Esophagus (tissue), 2 donors: ENCODE measurements around the gene ZNF366. TPM values are rescaled to one million over a fixed set of nuclear protein-coding genes. Genes with fewer than 3 reads are reported as not detected.

Source experiments
- H3K27ac ChIP-seq, 2 donors: one replicate each; pipeline ENCODE4 v1.5.1; 2013; ENCODE audit warnings: low read depth in 2 of 2, mild to moderate bottlenecking in 2 of 2, inconsistent platforms in 1 of 2, low read length in 1 of 2, moderate library complexity in 1 of 2
- H3K27me3 ChIP-seq, 2 donors: one replicate each; pipeline ENCODE4 v1.6.1; 2013; ENCODE audit warnings: low read length in 2 of 2, control low read depth in 1 of 2, mild to moderate bottlenecking in 1 of 2; ENCODE audit not compliant: insufficient read depth in 2 of 2, control insufficient read depth in 1 of 2
- H3K36me3 ChIP-seq, 2 donors: one replicate each; pipeline ENCODE4 v1.6.1; 2013; ENCODE audit warnings: low read length in 1 of 2; ENCODE audit not compliant: control insufficient read depth in 2 of 2, insufficient read depth in 2 of 2
- H3K4me1 ChIP-seq, 2 donors: one replicate each; pipeline ENCODE4 v1.6.1; 2013; ENCODE audit warnings: low read length in 1 of 2; ENCODE audit not compliant: control insufficient read depth in 2 of 2, insufficient read depth in 2 of 2
- H3K4me3 ChIP-seq, 2 donors: one replicate each; pipeline ENCODE4 v1.5.1; 2013; ENCODE audit warnings: low read length in 2 of 2, mild to moderate bottlenecking in 2 of 2, low read depth in 1 of 2, moderate library complexity in 1 of 2
- H3K9me3 ChIP-seq, 2 donors: one replicate each; pipeline ENCODE4 v1.6.1; 2013; ENCODE audit warnings: mild to moderate bottlenecking in 2 of 2, low read depth in 1 of 2, low read length in 1 of 2, moderate library complexity in 1 of 2; ENCODE audit not compliant: control insufficient read depth in 2 of 2, insufficient read depth in 1 of 2
- WGBS, 2 donors: extraction: QIAGEN DNeasy Blood & Tissue Kit; methylation state at CpG; one replicate each; pipeline ENCODE4 v1.1.7; 2013; 5-methylcytosine and 5-hydroxymethylcytosine counted together
- polyA plus RNA-seq, 2 donors: library from polyadenylated mRNA; stranded (reverse); fragments of 200-250 nt; gene quantifications; one replicate each; pipeline ENCODE4 v1.2.3, GENCODE V29; 2013
- donor health status: healthy with polysubstance abuse.
- donor health status: Bipolar disorder and iron deficiency.

Gene ZNF366
- polyA plus RNA-seq, 2 donors, result 0.21 to 0.26 TPM

DNA sequence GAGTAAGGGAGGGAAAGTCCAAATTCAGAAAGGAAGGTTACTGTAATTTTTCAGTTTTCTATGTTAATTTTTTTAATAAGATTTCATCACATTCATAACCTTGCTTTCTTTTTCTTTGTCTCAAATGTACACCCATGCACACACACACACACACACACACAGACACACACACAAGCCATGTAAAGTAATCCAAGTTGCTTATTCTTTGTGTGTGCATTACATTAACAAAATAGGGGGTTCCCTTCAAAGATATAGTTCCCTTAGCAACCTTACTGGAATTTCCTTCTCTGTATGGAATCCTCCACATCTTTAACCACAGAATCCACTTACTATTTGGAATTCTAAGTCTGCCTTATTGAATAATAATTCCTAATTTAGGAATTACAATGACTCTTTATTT, 32.7 kb downstream of the ZNF366 start:
- H3K9me3 ChIP-seq, result no peaks in the 10 kb centered on the region
- peaks cover 0 to 2% of the 10 kb centered on the region in 2 donors for H3K27me3 ChIP-seq
- H3K4me3 ChIP-seq, result no peak overlapping the region
- H3K27ac ChIP-seq, result no peak overlapping the region
- H3K36me3 ChIP-seq, result no peaks in the 10 kb centered on the region
- peaks cover 0 to 5% of the 10 kb centered on the region in 2 donors for H3K4me1 ChIP-seq

DNA sequence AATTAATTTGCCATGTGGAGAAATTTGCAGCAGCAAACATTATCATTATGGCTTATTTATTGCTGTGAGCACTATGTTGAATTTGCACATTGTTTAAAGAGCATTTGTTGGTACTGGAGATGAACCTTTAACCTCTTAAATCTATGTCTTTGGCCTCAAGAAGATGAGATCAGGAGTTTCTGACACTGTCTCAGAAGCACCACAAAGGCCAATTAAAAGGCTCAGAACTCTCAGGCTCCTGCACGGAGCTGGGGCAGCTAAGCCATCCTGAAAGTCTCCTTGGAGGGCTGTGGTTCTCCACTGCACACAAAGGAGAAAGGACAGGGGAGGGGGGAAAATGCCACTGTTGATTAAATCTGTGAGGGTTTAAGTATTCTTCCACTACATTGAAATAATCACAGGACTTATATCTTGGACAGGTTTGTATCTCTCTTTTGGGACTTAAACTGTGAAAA, 33.1 kb downstream of the ZNF366 start:
- H3K4me1 ChIP-seq, result peaks cover 0 to 5% of the 10 kb centered on the region in 2 donors
- WGBS, 2 donors, result 68 to 80% methylated on average over 1 of the region's 1 CpG
- no peaks in the 10 kb centered on the region for H3K36me3 ChIP-seq
- no peaks in the 10 kb centered on the region for H3K9me3 ChIP-seq
- no peak overlapping the region for H3K4me3 ChIP-seq
- no peak overlapping the region for H3K27ac ChIP-seq
- H3K27me3 ChIP-seq, result peaks cover 0 to 2% of the 10 kb centered on the region in 2 donors

DNA sequence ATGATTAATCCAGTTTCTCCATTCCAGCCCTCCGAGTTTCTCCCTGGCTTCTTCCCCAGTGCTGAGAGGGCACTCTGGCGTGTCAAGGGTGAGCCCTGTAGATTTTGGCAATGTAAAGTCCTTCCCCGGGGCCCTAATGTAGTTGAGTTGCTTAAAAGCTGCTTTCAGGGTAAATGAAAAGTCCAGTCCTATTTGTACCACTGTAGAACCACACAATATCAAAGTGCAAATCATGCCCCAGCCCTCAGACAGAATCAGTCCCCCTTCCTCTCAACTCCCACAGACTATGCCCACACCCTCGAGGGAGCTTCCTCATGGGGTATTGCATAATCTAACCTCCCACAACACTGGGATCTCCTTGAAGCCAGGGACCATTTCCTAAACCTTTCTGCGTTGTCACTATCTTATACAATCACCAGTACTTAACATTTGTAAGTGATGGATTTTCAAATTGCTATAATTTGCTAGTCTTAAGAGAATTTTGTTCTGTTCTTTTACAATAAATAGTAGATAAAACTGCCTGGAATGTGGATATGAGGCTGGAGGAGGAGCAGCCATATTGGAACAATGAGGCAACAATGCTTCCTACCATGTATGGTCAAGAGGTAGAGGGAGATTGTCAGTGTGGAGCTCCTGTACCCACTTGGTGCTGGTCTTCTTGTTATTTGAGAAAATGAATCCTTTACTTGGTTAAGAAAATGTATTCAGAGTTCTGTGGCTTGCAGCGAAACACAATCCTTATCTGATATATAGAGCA, 34.4 kb downstream of the ZNF366 start:
- WGBS, 2 donors, result 51 to 62% methylated on average over 6 of the region's 6 CpGs
- H3K4me3 ChIP-seq, result no peak overlapping the region
- peaks cover 0 to 2% of the 10 kb centered on the region in 2 donors for H3K27me3 ChIP-seq
- no peaks in the 10 kb centered on the region for H3K4me1 ChIP-seq
- no peaks in the 10 kb centered on the region for H3K9me3 ChIP-seq
- H3K36me3 ChIP-seq, result no peaks in the 10 kb centered on the region
- no peak overlapping the region for H3K27ac ChIP-seq

DNA sequence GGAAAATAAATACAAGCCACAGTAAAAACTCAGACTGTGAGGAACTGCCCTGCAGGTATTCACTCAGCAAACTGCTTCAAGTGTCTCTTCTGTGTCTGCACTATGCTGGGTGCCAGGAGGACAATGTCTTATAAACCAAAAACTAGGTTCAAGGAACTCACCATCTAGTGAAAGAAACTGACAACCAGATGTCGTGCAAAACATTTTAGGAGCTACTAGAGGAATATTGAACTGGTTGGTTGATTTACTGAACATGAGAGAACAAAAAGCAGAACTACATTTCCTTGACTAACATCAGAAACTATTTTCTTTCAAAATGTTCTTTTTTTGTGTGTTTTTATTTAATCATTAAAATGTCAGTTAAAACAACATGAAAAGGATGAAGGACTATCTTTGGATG, 35.2 kb downstream of the ZNF366 start:
- peaks cover 0 to 2% of the 10 kb centered on the region in 2 donors for H3K27me3 ChIP-seq
- no peak overlapping the region for H3K4me3 ChIP-seq
- no peak overlapping the region for H3K27ac ChIP-seq
- H3K4me1 ChIP-seq, result no peaks in the 10 kb centered on the region
- 69 to 85% methylated on average over 1 of the region's 1 CpG for WGBS, 2 donors
- H3K9me3 ChIP-seq, result no peaks in the 10 kb centered on the region
- no peaks in the 10 kb centered on the region for H3K36me3 ChIP-seq

DNA sequence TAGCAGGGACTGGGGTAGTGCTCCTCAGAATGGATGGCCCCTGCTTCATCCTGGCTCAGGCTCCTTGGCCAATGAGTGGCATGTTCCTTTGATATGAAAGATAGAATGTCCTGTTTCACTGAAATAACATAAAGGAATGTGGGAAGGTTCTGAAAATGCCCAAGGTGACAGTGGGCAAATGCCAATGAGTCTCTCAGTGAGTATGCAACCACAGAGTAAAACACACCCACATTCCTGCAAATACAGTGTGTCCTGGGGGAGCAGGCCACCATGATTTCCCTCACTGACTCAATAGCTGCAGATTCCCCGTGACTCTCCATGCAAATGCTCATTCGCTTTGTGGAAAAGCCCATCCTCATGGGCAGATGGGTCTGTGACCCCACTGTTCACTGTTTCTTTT, 36.4 kb downstream of the ZNF366 start:
- H3K4me1 ChIP-seq, result no peaks in the 10 kb centered on the region
- H3K27me3 ChIP-seq, result peaks cover 0 to under 1% of the 10 kb centered on the region in 2 donors
- H3K4me3 ChIP-seq, result no peak overlapping the region
- H3K27ac ChIP-seq, result no peak overlapping the region
- WGBS, 2 donors, result 88 to 91% methylated on average over 2 of the region's 2 CpGs
- no peaks in the 10 kb centered on the region for H3K36me3 ChIP-seq
- no peaks in the 10 kb centered on the region for H3K9me3 ChIP-seq

DNA sequence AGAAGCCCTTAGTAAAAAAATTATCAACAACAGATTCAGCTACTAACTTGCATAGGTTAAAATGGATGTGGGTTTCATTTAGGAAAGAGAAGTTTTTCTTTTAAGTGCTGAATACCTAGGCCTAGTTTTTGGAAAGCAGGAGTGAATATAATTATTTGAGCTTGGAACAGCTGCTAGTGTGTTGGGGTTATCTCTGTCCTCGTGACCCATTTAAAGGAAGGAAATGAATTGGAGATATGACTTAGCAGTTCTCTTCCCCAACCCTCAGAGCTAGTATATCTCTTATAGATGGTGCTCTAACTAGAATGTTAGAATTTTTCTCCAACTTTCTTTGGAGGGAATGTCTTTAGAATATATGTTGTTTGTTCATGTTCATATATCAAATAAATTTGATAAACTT, 38.6 kb downstream of the ZNF366 start:
- Histone ChIP-seq H3K27me3 (no peaks in the 10 kb centered on the region), H3K27ac (no peak overlapping the region), H3K4me3 (no peak overlapping the region), H3K36me3 (no peaks in the 10 kb centered on the region), H3K9me3 (no peaks in the 10 kb centered on the region), H3K4me1 (no peaks in the 10 kb centered on the region)
- WGBS, 2 donors, result 53 to 69% methylated on average over 1 of the region's 1 CpG

DNA sequence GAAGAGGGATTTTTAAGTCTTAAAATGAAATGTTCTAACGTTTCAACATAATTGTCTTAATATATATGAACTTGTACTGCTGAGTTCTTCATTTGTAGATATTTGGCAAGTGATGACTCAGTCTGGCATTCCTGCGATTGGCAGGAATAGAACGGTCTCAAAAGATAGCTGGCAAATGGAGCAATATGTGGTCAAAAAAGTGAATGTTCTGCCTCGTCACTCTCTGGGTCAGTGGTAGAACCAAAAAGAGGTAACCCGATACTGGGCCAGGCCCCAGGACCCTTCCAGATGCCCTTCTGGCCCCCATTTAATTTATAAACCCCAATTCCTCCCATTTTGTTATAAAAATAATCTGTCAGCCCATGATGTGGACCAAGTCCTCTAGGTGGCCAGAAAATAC, 39.2 kb downstream of the ZNF366 start:
- no peaks in the 10 kb centered on the region for H3K27me3 ChIP-seq
- H3K9me3 ChIP-seq, result no peaks in the 10 kb centered on the region
- H3K4me1 ChIP-seq, result peaks cover 0 to 3% of the 10 kb centered on the region in 2 donors
- H3K4me3 ChIP-seq, result no peak overlapping the region
- no peaks in the 10 kb centered on the region for H3K36me3 ChIP-seq
- WGBS, 2 donors, result 46 to 55% methylated on average over 5 of the region's 5 CpGs
- H3K27ac ChIP-seq, result no peak overlapping the region

DNA sequence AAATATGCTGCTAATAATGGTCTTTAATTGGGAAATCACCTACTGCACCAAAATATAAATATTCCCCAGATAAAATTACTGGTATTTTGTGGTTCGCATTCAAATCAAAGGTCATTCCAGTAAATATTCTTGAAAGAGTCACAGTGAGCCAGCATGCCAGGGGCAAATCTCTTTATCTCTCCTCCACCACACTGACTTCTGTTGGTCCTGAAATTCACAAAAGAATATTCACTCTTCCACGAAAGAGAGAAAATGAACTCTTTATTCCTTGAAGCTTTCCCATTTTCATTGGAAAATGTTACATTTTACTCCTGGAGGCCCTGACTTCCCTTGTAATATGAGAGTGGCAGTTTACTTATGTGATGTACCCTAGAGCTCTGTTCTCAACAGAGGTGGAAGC, 39.7 kb downstream of the ZNF366 start:
- Histone ChIP-seq H3K27me3 (no peaks in the 10 kb centered on the region), H3K4me1 (peaks cover 0 to 3% of the 10 kb centered on the region in 2 donors), H3K4me3 (no peak overlapping the region), H3K9me3 (no peaks in the 10 kb centered on the region), H3K27ac (no peak overlapping the region), H3K36me3 (no peaks in the 10 kb centered on the region)
- 80 to 86% methylated on average over 2 of the region's 2 CpGs for WGBS, 2 donors

GRCh38 chr5:72465601-72466563, 41.3 kb downstream of the ZNF366 start:
- Histone ChIP-seq H3K4me3 (no peak overlapping the region), H3K27ac (no peak overlapping the region), H3K9me3 (no peaks in the 10 kb centered on the region), H3K27me3 (no peaks in the 10 kb centered on the region), H3K36me3 (no peaks in the 10 kb centered on the region), H3K4me1 (peaks cover 0 to 3% of the 10 kb centered on the region in 2 donors)
- WGBS, 2 donors, result 77 to 82% methylated on average over 10 of the region's 10 CpGs
